Bladder microvascular endothelial cell (primary cell): ENCODE measurements around the gene CPPED1. TPM values are rescaled to one million over a fixed set of nuclear protein-coding genes. Genes with fewer than 3 reads are reported as not detected.

Experiments
- total RNA-seq: library from RNA; depleted of rRNA; stranded (reverse); fragments of >200 nt; gene quantifications from 2 replicates; pipeline ENCODE4 v1.2.3, GENCODE V29; 2014

Gene CPPED1
- 29.3 and 29.8 TPM in 2 replicates for total RNA-seq

GRCh38 chr16:12803203-12804093 is at the start of gene CPPED1:
TSS of gene CPPED1 (minus strand) at chr16:12803887. CDS start at chr16:12803776, 111 bp downstream.

Other genes with a start within 250 kb of the CPPED1 start
- 0.57 TPM in 1 of 2 replicates, not detected in the other for gene SHISA9, start 97.7 kb upstream of the CPPED1 start, total RNA-seq